Measurements from ENCODE around the gene MTUS2.

- TF ChIP-seq ZNF707 (CRISPR knock-in tag; conservative IDR thresholded peaks at IDR 0.05): no peak
- TF ChIP-seq, protein P1, sequence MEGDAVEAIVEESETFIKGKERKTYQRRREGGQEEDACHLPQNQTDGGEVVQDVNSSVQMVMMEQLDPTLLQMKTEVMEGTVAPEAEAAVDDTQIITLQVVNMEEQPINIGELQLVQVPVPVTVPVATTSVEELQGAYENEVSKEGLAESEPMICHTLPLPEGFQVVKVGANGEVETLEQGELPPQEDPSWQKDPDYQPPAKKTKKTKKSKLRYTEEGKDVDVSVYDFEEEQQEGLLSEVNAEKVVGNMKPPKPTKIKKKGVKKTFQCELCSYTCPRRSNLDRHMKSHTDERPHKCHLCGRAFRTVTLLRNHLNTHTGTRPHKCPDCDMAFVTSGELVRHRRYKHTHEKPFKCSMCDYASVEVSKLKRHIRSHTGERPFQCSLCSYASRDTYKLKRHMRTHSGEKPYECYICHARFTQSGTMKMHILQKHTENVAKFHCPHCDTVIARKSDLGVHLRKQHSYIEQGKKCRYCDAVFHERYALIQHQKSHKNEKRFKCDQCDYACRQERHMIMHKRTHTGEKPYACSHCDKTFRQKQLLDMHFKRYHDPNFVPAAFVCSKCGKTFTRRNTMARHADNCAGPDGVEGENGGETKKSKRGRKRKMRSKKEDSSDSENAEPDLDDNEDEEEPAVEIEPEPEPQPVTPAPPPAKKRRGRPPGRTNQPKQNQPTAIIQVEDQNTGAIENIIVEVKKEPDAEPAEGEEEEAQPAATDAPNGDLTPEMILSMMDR (IDR thresholded peaks at IDR 0.05 in 2 of 3, conservative IDR thresholded peaks at IDR 0.05 in 1 of 3; ENCODE audit: insufficient read depth in 2 of 3, low read depth in 1 of 3, low read length in 3 of 3): no peak
- TF ChIP-seq, protein P2, sequence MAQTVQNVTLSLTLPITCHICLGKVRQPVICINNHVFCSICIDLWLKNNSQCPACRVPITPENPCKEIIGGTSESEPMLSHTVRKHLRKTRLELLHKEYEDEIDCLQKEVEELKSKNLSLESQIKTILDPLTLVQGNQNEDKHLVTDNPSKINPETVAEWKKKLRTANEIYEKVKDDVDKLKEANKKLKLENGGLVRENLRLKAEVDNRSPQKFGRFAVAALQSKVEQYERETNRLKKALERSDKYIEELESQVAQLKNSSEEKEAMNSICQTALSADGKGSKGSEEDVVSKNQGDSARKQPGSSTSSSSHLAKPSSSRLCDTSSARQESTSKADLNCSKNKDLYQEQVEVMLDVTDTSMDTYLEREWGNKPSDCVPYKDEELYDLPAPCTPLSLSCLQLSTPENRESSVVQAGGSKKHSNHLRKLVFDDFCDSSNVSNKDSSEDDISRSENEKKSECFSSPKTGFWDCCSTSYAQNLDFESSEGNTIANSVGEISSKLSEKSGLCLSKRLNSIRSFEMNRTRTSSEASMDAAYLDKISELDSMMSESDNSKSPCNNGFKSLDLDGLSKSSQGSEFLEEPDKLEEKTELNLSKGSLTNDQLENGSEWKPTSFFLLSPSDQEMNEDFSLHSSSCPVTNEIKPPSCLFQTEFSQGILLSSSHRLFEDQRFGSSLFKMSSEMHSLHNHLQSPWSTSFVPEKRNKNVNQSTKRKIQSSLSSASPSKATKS (CRISPR knock-in tag; IDR thresholded peaks at IDR 0.05): no peak
- TF ChIP-seq EP300 (IDR thresholded peaks at IDR 0.05; ENCODE audit: low read length): no peak
- TF ChIP-seq POLR2A (conservative IDR thresholded peaks at IDR 0.05): no peak
- no peak for TF ChIP-seq POLR2AphosphoS5 (IDR thresholded peaks at IDR 0.05; ENCODE audit: control insufficient read depth, insufficient read depth, low read depth, low read length)
Observed at GRCh38 chr13:28954810-28955209, 134.7 kb downstream of the MTUS2 start.

Measured in K562 (cell line).